IPS-18c (cell line): ENCODE results near the gene TPM4.
A peak's percentile ranks its signal among the peaks of the same experiment; 100 is the strongest.
"Not testable (repeated sequence)": the region's sequence is repeated elsewhere in the genome, so short reads cannot be mapped to it uniquely, and the experiment has no call there.

Source experiments
- H3K4me3 ChIP-seq: 2 replicates; pipeline ENCODE4 v1.7.0; 2013; ENCODE audit warnings: low read depth, mild to moderate bottlenecking, low read length, moderate library complexity; ENCODE audit not compliant: insufficient read depth
- H3K9me3 ChIP-seq: one replicate; pipeline ENCODE4 v1.6.1; 2013; ENCODE audit warnings: mild to moderate bottlenecking, low read length, moderate library complexity; ENCODE audit not compliant: control insufficient read depth, insufficient read depth

Gene TPM4

GRCh38 chr19:16076154-16076957, at the start of gene TPM4:
TSS of gene TPM4 (plus strand) at chr19:16076495. CDS start at chr19:16076566, 71 bp downstream.
- Histone ChIP-seq H3K9me3 (peaks cover 2% of the 10 kb centered on the region), H3K4me3 (peak within 1 kb of the TSS; percentile 89)

GRCh38 chr19:16026756-16027155, 49.5 kb upstream of the TPM4 start:
- Histone ChIP-seq H3K4me3 (no peak overlapping the region), H3K9me3 (no peaks in the 10 kb centered on the region)

GRCh38 chr19:16027528-16027927, 48.8 kb upstream of the TPM4 start:
- H3K4me3 ChIP-seq = no peak overlapping the region
- H3K9me3 ChIP-seq = no peaks in the 10 kb centered on the region

GRCh38 chr19:16030155-16030554, 46.1 kb upstream of the TPM4 start:
- H3K4me3 ChIP-seq, H3K9me3 ChIP-seq: not testable (repeated sequence)

- Histone ChIP-seq H3K4me3 (no peak overlapping the region), H3K9me3 (no peaks in the 10 kb centered on the region)
Observed at GRCh38 chr19:16030964-16031871, 45.1 kb upstream of the TPM4 start.

GRCh38 chr19:16031872-16032200, 44.5 kb upstream of the TPM4 start:
- Histone ChIP-seq H3K4me3 (no peak overlapping the region), H3K9me3 (no peaks in the 10 kb centered on the region)

GRCh38 chr19:16032509-16033135, 43.7 kb upstream of the TPM4 start:
- Histone ChIP-seq H3K4me3 (no peak overlapping the region), H3K9me3 (no peaks in the 10 kb centered on the region)

- H3K4me3 ChIP-seq = no peak overlapping the region
- H3K9me3 ChIP-seq = no peaks in the 10 kb centered on the region
Observed at GRCh38 chr19:16033136-16033530, 43.2 kb upstream of the TPM4 start.

GRCh38 chr19:16033721-16034120, 42.6 kb upstream of the TPM4 start:
- no peaks in the 10 kb centered on the region for H3K9me3 ChIP-seq
- H3K4me3 ChIP-seq = no peak overlapping the region

- H3K4me3 ChIP-seq = no peak overlapping the region
- H3K9me3 ChIP-seq = no peaks in the 10 kb centered on the region
Observed at GRCh38 chr19:16034180-16034579, 42.1 kb upstream of the TPM4 start.

GRCh38 chr19:16034958-16035560, 41.2 kb upstream of the TPM4 start:
- Histone ChIP-seq H3K9me3 (no peaks in the 10 kb centered on the region), H3K4me3 (no peak overlapping the region)

- H3K4me3 ChIP-seq = no peak overlapping the region
- H3K9me3 ChIP-seq = no peaks in the 10 kb centered on the region
Observed at GRCh38 chr19:16035601-16036297, 40.5 kb upstream of the TPM4 start.

GRCh38 chr19:16036397-16036925, 39.8 kb upstream of the TPM4 start:
- H3K9me3 ChIP-seq = no peaks in the 10 kb centered on the region

GRCh38 chr19:16036941-16037340, 39.4 kb upstream of the TPM4 start:
- Histone ChIP-seq H3K4me3 (no peak overlapping the region), H3K9me3 (no peaks in the 10 kb centered on the region)

More at GRCh38 chr19:16036397-16036925, 39.8 kb upstream of the TPM4 start:
- H3K4me3 ChIP-seq = no peak overlapping the region

GRCh38 chr19:16037424-16038195, 38.7 kb upstream of the TPM4 start:
- no peak overlapping the region for H3K4me3 ChIP-seq
- H3K9me3 ChIP-seq = no peaks in the 10 kb centered on the region

GRCh38 chr19:16038196-16038695, 38.0 kb upstream of the TPM4 start:
- H3K9me3 ChIP-seq = no peaks in the 10 kb centered on the region
- no peak overlapping the region for H3K4me3 ChIP-seq
